Measurements from ENCODE around the gene CYFIP1.

Gene CYFIP1

GRCh38 chr15:22915866-22916515 lies 64.2 kb downstream of the CYFIP1 start:
- Histone ChIP-seq H4K20me1 (ENCODE audit: insufficient read depth, low read length) (no peaks in the 10 kb centered on the region), H2AFZ (ENCODE audit: low read depth, low read length) (no peak overlapping the region), H3K4me1 (ENCODE audit: low read length) (no peaks in the 10 kb centered on the region), H3K4me3 (ENCODE audit: low read length) (no peak overlapping the region), H3K9ac (ENCODE audit: low read length) (no peak overlapping the region), H3K27me3 (ENCODE audit: low read depth, low read length) (no peaks in the 10 kb centered on the region), H3K9me3 (ENCODE audit: insufficient read depth, low read length) (no peaks in the 10 kb centered on the region), H3K36me3 (replicated peaks; ENCODE audit: low read depth, low read length) (no peaks in the 10 kb centered on the region), H3K79me2 (ENCODE audit: low read length) (no peaks in the 10 kb centered on the region), H3K4me2 (ENCODE audit: low read length) (no peak overlapping the region), H3K27ac (ENCODE audit: low read length) (no peak overlapping the region)
- no peak for TF ChIP-seq CTCF (IDR thresholded peaks at IDR 0.05; ENCODE audit: low read depth, low read length)
- TF ChIP-seq EZH2phosphoT487 (IDR thresholded peaks at IDR 0.05; ENCODE audit: low read depth): no peak

- Histone ChIP-seq H2AFZ (ENCODE audit: low read depth, low read length) (no peak overlapping the region), H3K36me3 (replicated peaks; ENCODE audit: low read depth, low read length) (no peaks in the 10 kb centered on the region), H3K79me2 (ENCODE audit: low read length) (no peaks in the 10 kb centered on the region), H3K9ac (ENCODE audit: low read length) (no peak overlapping the region), H4K20me1 (ENCODE audit: insufficient read depth, low read length) (no peaks in the 10 kb centered on the region; the same call in 1 of the 2 replicates), H3K27ac (ENCODE audit: low read length) (no peak overlapping the region), H3K4me3 (ENCODE audit: low read length) (no peak overlapping the region), H3K9me3 (ENCODE audit: insufficient read depth, low read length) (no peaks in the 10 kb centered on the region), H3K27me3 (ENCODE audit: low read depth, low read length) (no peaks in the 10 kb centered on the region), H3K4me1 (ENCODE audit: low read length) (no peaks in the 10 kb centered on the region), H3K4me2 (ENCODE audit: low read length) (no peak overlapping the region)
- TF ChIP-seq CTCF (IDR thresholded peaks at IDR 0.05; ENCODE audit: low read depth, low read length) (no peak), EZH2phosphoT487 (IDR thresholded peaks at IDR 0.05; ENCODE audit: low read depth) (no peak)
These were observed 66.4 kb downstream of the CYFIP1 start for GRCh38 chr15:22913646-22914380.

DNA sequence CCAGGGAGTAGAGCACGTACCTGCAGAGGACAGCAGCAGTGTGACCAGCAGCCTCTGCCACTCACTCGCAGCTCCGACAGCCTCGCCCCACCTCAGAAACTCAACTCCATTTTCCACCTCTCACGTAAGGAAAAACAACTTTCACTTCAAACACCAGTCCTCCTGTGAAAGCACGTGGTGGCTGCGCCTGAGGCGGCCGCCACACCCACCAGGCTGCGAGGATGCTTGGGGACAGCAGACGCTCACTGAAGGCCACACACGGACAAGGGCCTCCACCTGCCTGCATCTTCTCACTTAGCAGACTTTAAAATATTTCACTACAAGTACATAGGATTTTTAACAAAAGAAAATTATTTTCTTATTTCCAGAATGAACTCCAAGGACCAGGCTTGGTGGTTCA lies 67.9 kb downstream of the CYFIP1 start:
- Histone ChIP-seq H2AFZ (ENCODE audit: low read depth, low read length) (no peak overlapping the region), H3K79me2 (ENCODE audit: low read length) (no peaks in the 10 kb centered on the region), H3K4me2 (ENCODE audit: low read length) (no peak overlapping the region), H3K9ac (ENCODE audit: low read length) (no peak overlapping the region), H3K9me3 (ENCODE audit: insufficient read depth, low read length) (no peaks in the 10 kb centered on the region), H4K20me1 (ENCODE audit: insufficient read depth, low read length) (no peaks in the 10 kb centered on the region; the same call in 1 of the 2 replicates), H3K4me1 (ENCODE audit: low read length) (no peaks in the 10 kb centered on the region), H3K4me3 (ENCODE audit: low read length) (no peak overlapping the region), H3K27me3 (ENCODE audit: low read depth, low read length) (no peaks in the 10 kb centered on the region), H3K27ac (ENCODE audit: low read length) (no peak overlapping the region), H3K36me3 (replicated peaks; ENCODE audit: low read depth, low read length) (no peaks in the 10 kb centered on the region)
- TF ChIP-seq CTCF (IDR thresholded peaks at IDR 0.05; ENCODE audit: low read depth, low read length) (no peak), EZH2phosphoT487 (IDR thresholded peaks at IDR 0.05; ENCODE audit: low read depth) (no peak)

- H3K79me2 ChIP-seq (ENCODE audit: low read length): no peaks in the 10 kb centered on the region
- no peaks in the 10 kb centered on the region for H3K36me3 ChIP-seq (replicated peaks; ENCODE audit: low read depth, low read length)
- H3K4me1 ChIP-seq (ENCODE audit: low read length): no peaks in the 10 kb centered on the region
- no peak for TF ChIP-seq CTCF (IDR thresholded peaks at IDR 0.05; ENCODE audit: low read depth, low read length)
- TF ChIP-seq EZH2phosphoT487 (IDR thresholded peaks at IDR 0.05; ENCODE audit: low read depth): no peak
- H3K9ac ChIP-seq (ENCODE audit: low read length): no peak overlapping the region
- H4K20me1 ChIP-seq (ENCODE audit: insufficient read depth, low read length): no peaks in the 10 kb centered on the region; the same call in 1 of the 2 replicates
- no peak overlapping the region for H3K4me3 ChIP-seq (ENCODE audit: low read length)
- no peak overlapping the region for H3K27ac ChIP-seq (ENCODE audit: low read length)
- no peak overlapping the region for H3K4me2 ChIP-seq (ENCODE audit: low read length)
- no peak overlapping the region for H2AFZ ChIP-seq (ENCODE audit: low read depth, low read length)
- H3K27me3 ChIP-seq (ENCODE audit: low read depth, low read length): no peaks in the 10 kb centered on the region
- no peaks in the 10 kb centered on the region for H3K9me3 ChIP-seq (ENCODE audit: insufficient read depth, low read length)
These were observed 68.9 kb downstream of the CYFIP1 start for GRCh38 chr15:22911306-22911705.
